ENCODE measurements around the gene SLC7A1.

Gene SLC7A1

GRCh38 chr13:29551214-29551613, 44.3 kb downstream of the SLC7A1 start:
- DNase-seq (ENCODE audit: low spot score), result no peak

GRCh38 chr13:29550430-29550988, 45.0 kb downstream of the SLC7A1 start:
- DNase-seq (ENCODE audit: low spot score), result no peak

- DNase-seq (ENCODE audit: low spot score), result no peak
Observed at GRCh38 chr13:29548722-29549121, 46.8 kb downstream of the SLC7A1 start.

- DNase-seq (ENCODE audit: low spot score), result no peak
Observed at GRCh38 chr13:29547153-29547552, 48.3 kb downstream of the SLC7A1 start.

GRCh38 chr13:29546662-29547061, 48.8 kb downstream of the SLC7A1 start:
- no peak for DNase-seq (ENCODE audit: low spot score)

GRCh38 chr13:29545988-29546387, 49.5 kb downstream of the SLC7A1 start:
- no peak for DNase-seq (ENCODE audit: low spot score)

- no peak for DNase-seq (ENCODE audit: low spot score)
Observed at GRCh38 chr13:29543230-29544215, 52.0 kb downstream of the SLC7A1 start.

GRCh38 chr13:29542381-29542780, 53.1 kb downstream of the SLC7A1 start:
- DNase-seq (ENCODE audit: low spot score), result no peak

- no peak for DNase-seq (ENCODE audit: low spot score)
Observed at GRCh38 chr13:29541400-29541799, 54.1 kb downstream of the SLC7A1 start.

- DNase-seq (ENCODE audit: low spot score), result no peak
Observed at GRCh38 chr13:29540799-29541198, 54.7 kb downstream of the SLC7A1 start.

GRCh38 chr13:29540334-29540733, 55.2 kb downstream of the SLC7A1 start:
- no peak for DNase-seq (ENCODE audit: low spot score)

- no peak for DNase-seq (ENCODE audit: low spot score)
Observed at GRCh38 chr13:29539856-29540255, 55.6 kb downstream of the SLC7A1 start.

- DNase-seq (ENCODE audit: low spot score), result no peak
Observed at GRCh38 chr13:29538652-29539040, 56.8 kb downstream of the SLC7A1 start.

- DNase-seq (ENCODE audit: low spot score), result no peak
Observed at GRCh38 chr13:29537736-29538651, 57.5 kb downstream of the SLC7A1 start.

- no peak for DNase-seq (ENCODE audit: low spot score)
Observed at GRCh38 chr13:29536853-29537252, 58.6 kb downstream of the SLC7A1 start.

GRCh38 chr13:29535663-29536655, 59.5 kb downstream of the SLC7A1 start:
- no peak for DNase-seq (ENCODE audit: low spot score)

- no peak for DNase-seq (ENCODE audit: low spot score)
Observed at GRCh38 chr13:29534083-29534482, 61.4 kb downstream of the SLC7A1 start.

- no peak for DNase-seq (ENCODE audit: low spot score)
Observed at GRCh38 chr13:29532821-29533220, 62.7 kb downstream of the SLC7A1 start.

- no peak for DNase-seq (ENCODE audit: low spot score)
Observed at GRCh38 chr13:29532116-29532515, 63.4 kb downstream of the SLC7A1 start.

- no peak for DNase-seq (ENCODE audit: low spot score)
Observed at GRCh38 chr13:29530901-29531300, 64.6 kb downstream of the SLC7A1 start.

GRCh38 chr13:29529754-29530153, 65.7 kb downstream of the SLC7A1 start:
- no peak for DNase-seq (ENCODE audit: low spot score)
